Astrocyte (in vitro differentiated cells and primary cell): ENCODE results near the gene SLC38A1. TPM values are rescaled to one million over a fixed set of nuclear protein-coding genes. Genes with fewer than 3 reads are reported as not detected.

Experiments
- DNase-seq: peaks from one replicate; pipeline ENCODE4 v3.0.0-alpha.2; 2010; ENCODE audit warnings: low read depth
- FAIRE-seq: peaks from 2 replicates; lab custom pipeline; 2011; peaks lifted over from hg19 to GRCh38; lab: Jason Lieb, UNC
- H2AFZ ChIP-seq: 2 replicates; pipeline ENCODE4 v1.6.0; 2012; ENCODE audit warnings: low read depth, low read length, inconsistent platforms
- H3K27ac ChIP-seq: 2 replicates; pipeline ENCODE4 v1.5.1; 2011; ENCODE audit warnings: low read depth, low read length, inconsistent platforms
- H3K27me3 ChIP-seq: 2 replicates; pipeline ENCODE4 v1.6.0; 2011; ENCODE audit warnings: low read length, inconsistent platforms; ENCODE audit not compliant: insufficient read depth
- H3K36me3 ChIP-seq: 2 replicates; pipeline ENCODE4 v1.5.1; 2011; ENCODE audit warnings: low read length, inconsistent platforms; ENCODE audit not compliant: insufficient read depth
- H3K4me1 ChIP-seq: 2 replicates; pipeline ENCODE4 v1.5.1; 2011; ENCODE audit warnings: low read length, inconsistent platforms; ENCODE audit not compliant: insufficient read depth
- H3K4me2 ChIP-seq: 2 replicates; pipeline ENCODE4 v1.6.0; 2012; ENCODE audit warnings: low read length, inconsistent platforms
- H3K4me3 ChIP-seq: 2 replicates; pipeline ENCODE4 v1.5.1; 2011; ENCODE audit warnings: low read depth, mild to moderate bottlenecking, low read length, inconsistent platforms; ENCODE audit not compliant: insufficient read depth
- H3K79me2 ChIP-seq: 2 replicates; pipeline ENCODE4 v1.6.0; 2012; ENCODE audit warnings: mild to moderate bottlenecking, low read length, inconsistent platforms; ENCODE audit not compliant: insufficient read depth
- H3K9ac ChIP-seq: 2 replicates; pipeline ENCODE4 v1.6.0; 2012; ENCODE audit warnings: mild to moderate bottlenecking, low read length, inconsistent platforms
- H3K9me3 ChIP-seq: 2 replicates; pipeline ENCODE4 v1.5.1; 2012; ENCODE audit warnings: low read depth, mild to moderate bottlenecking, low read length, inconsistent platforms; ENCODE audit not compliant: insufficient read depth
- H4K20me1 ChIP-seq: 2 replicates; pipeline ENCODE4 v1.6.0; 2012; ENCODE audit warnings: low read length, inconsistent platforms; ENCODE audit not compliant: insufficient read depth
- H3K27ac Mint-ChIP-seq: one replicate; pipeline ENCODE4 v1.8.0; 2021; ENCODE audit warnings: mild to moderate bottlenecking, mixed read lengths; ENCODE audit not compliant: unreplicated experiment
- H3K27me3 Mint-ChIP-seq: one replicate; pipeline ENCODE4 v1.8.0; 2021; ENCODE audit warnings: low read depth, mixed read lengths; ENCODE audit not compliant: unreplicated experiment
- H3K36me3 Mint-ChIP-seq: one replicate; pipeline ENCODE4 v1.8.0; 2021; ENCODE audit warnings: low read depth, mixed read lengths; ENCODE audit not compliant: unreplicated experiment
- H3K4me1 Mint-ChIP-seq: one replicate; pipeline ENCODE4 v1.8.0; 2021; ENCODE audit warnings: low read depth, mixed read lengths; ENCODE audit not compliant: unreplicated experiment
- H3K4me3 Mint-ChIP-seq: one replicate; pipeline ENCODE4 v1.8.0; 2021; ENCODE audit warnings: mild to moderate bottlenecking, moderate library complexity, mixed read lengths; ENCODE audit not compliant: unreplicated experiment
- H3K9me3 Mint-ChIP-seq: one replicate; pipeline ENCODE4 v1.8.0; 2021; ENCODE audit warnings: mild to moderate bottlenecking, mixed read lengths; ENCODE audit not compliant: unreplicated experiment
- CTCF ChIP-seq: IDR thresholded peaks from 2 replicates; pipeline ENCODE4 v1.5.1; 2011; ENCODE audit warnings: low read depth, mild to moderate bottlenecking, inconsistent platforms, low read length, moderate library complexity; ENCODE audit not compliant: insufficient read depth
- EZH2 ChIP-seq: IDR thresholded peaks from 2 replicates; pipeline ENCODE4 v1.6.1; 2012; ENCODE audit warnings: mild to moderate bottlenecking, low read length, inconsistent platforms; ENCODE audit not compliant: insufficient read depth
- total RNA-seq: library from RNA; stranded (reverse); gene quantifications from 2 replicates; pipeline ENCODE4 v1.2.1, GENCODE V29; 2021

The SLC38A1 gene
- total RNA-seq, 1 donor from 2014 or later, result 160 TPM

GRCh38 chr12:46160981-46161690 lies 107.7 kb downstream of the SLC38A1 start:
- TF ChIP-seq EZH2, result no peak
- H3K4me1 ChIP-seq, result peaks cover 8% of the 10 kb centered on the region
- H3K9me3 ChIP-seq, result no peaks in the 10 kb centered on the region
- peak overlapping the region; percentile 33 for H3K4me2 ChIP-seq
- Mint-ChIP-seq H3K4me1 (no peaks in the 10 kb centered on the region), H3K4me3 (no peak overlapping the region), H3K27ac (no peak overlapping the region), H3K36me3 (no peaks in the 10 kb centered on the region), H3K27me3 (peaks cover 1% of the 10 kb centered on the region), H3K9me3 (no peaks in the 10 kb centered on the region)
- H3K36me3 ChIP-seq, result no peaks in the 10 kb centered on the region
- no peak overlapping the region for H2AFZ ChIP-seq
- no peak overlapping the region for H3K4me3 ChIP-seq
- H3K9ac ChIP-seq, result no peak overlapping the region
- no peaks in the 10 kb centered on the region for H3K27me3 ChIP-seq
- no peak overlapping the region for H3K27ac ChIP-seq
- FAIRE-seq, result peak; percentile 70
- H4K20me1 ChIP-seq, result no peaks in the 10 kb centered on the region
- no peak for DNase-seq
- H3K79me2 ChIP-seq, result no peaks in the 10 kb centered on the region

GRCh38 chr12:46160101-46160980 lies 108.5 kb downstream of the SLC38A1 start:
- H3K4me3 Mint-ChIP-seq, result no peak overlapping the region
- H3K36me3 Mint-ChIP-seq, result no peaks in the 10 kb centered on the region
- no peak for FAIRE-seq
- Histone ChIP-seq H3K4me1 (peaks cover 8% of the 10 kb centered on the region), H3K27me3 (no peaks in the 10 kb centered on the region), H3K79me2 (no peaks in the 10 kb centered on the region), H3K9me3 (no peaks in the 10 kb centered on the region), H2AFZ (no peak overlapping the region), H3K27ac (peak overlapping the region; percentile 57), H3K36me3 (no peaks in the 10 kb centered on the region), H3K4me2 (peak overlapping the region; percentile 33), H4K20me1 (no peaks in the 10 kb centered on the region), H3K9ac (no peak overlapping the region), H3K4me3 (no peak overlapping the region)
- H3K4me1 Mint-ChIP-seq, result no peaks in the 10 kb centered on the region
- peak; percentile 93 for DNase-seq
- H3K9me3 Mint-ChIP-seq, result no peaks in the 10 kb centered on the region
- H3K27ac Mint-ChIP-seq, result no peak overlapping the region
- TF ChIP-seq EZH2, result no peak
- TF ChIP-seq CTCF, result no peak
- peaks cover 1% of the 10 kb centered on the region for H3K27me3 Mint-ChIP-seq

- DNase-seq, result no peak
- no peaks in the 10 kb centered on the region for H3K36me3 Mint-ChIP-seq
- H4K20me1 ChIP-seq, result no peaks in the 10 kb centered on the region
- H3K27me3 ChIP-seq, result no peaks in the 10 kb centered on the region
- H3K9me3 Mint-ChIP-seq, result no peaks in the 10 kb centered on the region
- H3K27ac Mint-ChIP-seq, result no peak overlapping the region
- H3K79me2 ChIP-seq, result no peaks in the 10 kb centered on the region
- no peak overlapping the region for H2AFZ ChIP-seq
- peaks cover 10% of the 10 kb centered on the region for H3K4me1 ChIP-seq
- peak overlapping the region; percentile 57 for H3K27ac ChIP-seq
- TF ChIP-seq CTCF (no peak), EZH2 (no peak)
- no peaks in the 10 kb centered on the region for H3K4me1 Mint-ChIP-seq
- no peak overlapping the region for H3K4me2 ChIP-seq
- H3K27me3 Mint-ChIP-seq, result peaks cover 1% of the 10 kb centered on the region
- no peaks in the 10 kb centered on the region for H3K9me3 ChIP-seq
- no peak overlapping the region for H3K4me3 Mint-ChIP-seq
- no peak overlapping the region for H3K9ac ChIP-seq
- no peak overlapping the region for H3K4me3 ChIP-seq
- H3K36me3 ChIP-seq, result no peaks in the 10 kb centered on the region
- no peak for FAIRE-seq
These were observed 109.4 kb downstream of the SLC38A1 start for GRCh38 chr12:46159309-46159901.
